Keratinocyte (primary cell): ENCODE measurements around the gene BAHD1.

Experiments
- EZH2 ChIP-seq: IDR thresholded peaks from one replicate; pipeline ENCODE4 v1.6.1; 2012; ENCODE audit warnings: inconsistent platforms, mild to moderate bottlenecking, low read length, moderate library complexity
- TF ChIP-seq, protein P1 (sequence below), 3 experiments: IDR thresholded peaks in 1 of 3; conservative IDR thresholded peaks in 1 of 3; optimal IDR thresholded peaks in 1 of 3; 2 replicates in 2 of 3; 3 replicates in 1 of 3; pipeline versions ENCODE3 to v1.5.1; 2011; ENCODE audit warnings: low read length in 3 of 3, mild to moderate bottlenecking in 3 of 3, moderate library complexity in 2 of 3, control low read depth in 1 of 3, inconsistent platforms in 1 of 3; ENCODE audit not compliant: insufficient read depth in 2 of 3; ENCODE audit errors: extremely low read depth in 1 of 3

DNA sequence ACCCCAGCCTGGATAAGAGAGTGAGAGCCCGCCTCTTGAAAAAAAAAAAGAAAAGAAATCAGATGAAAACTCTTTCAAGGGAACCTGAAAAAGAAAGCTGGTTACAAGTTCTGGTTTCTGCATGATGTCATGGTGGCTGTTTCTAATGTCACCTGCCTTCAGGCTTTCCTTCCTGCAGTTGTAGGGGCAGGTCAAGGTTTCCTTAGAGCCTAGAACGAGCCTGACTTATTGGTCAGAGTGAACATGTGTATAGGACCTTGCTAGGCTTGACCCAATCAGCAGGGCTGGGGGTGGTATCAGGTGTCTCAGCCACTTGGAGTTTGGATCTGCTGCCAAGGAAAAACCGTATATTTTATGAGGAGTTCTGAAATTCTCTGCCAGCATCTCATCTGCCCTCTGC, 31.4 kb upstream of the BAHD1 start:
- TF ChIP-seq, protein P1, sequence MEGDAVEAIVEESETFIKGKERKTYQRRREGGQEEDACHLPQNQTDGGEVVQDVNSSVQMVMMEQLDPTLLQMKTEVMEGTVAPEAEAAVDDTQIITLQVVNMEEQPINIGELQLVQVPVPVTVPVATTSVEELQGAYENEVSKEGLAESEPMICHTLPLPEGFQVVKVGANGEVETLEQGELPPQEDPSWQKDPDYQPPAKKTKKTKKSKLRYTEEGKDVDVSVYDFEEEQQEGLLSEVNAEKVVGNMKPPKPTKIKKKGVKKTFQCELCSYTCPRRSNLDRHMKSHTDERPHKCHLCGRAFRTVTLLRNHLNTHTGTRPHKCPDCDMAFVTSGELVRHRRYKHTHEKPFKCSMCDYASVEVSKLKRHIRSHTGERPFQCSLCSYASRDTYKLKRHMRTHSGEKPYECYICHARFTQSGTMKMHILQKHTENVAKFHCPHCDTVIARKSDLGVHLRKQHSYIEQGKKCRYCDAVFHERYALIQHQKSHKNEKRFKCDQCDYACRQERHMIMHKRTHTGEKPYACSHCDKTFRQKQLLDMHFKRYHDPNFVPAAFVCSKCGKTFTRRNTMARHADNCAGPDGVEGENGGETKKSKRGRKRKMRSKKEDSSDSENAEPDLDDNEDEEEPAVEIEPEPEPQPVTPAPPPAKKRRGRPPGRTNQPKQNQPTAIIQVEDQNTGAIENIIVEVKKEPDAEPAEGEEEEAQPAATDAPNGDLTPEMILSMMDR (optimal IDR thresholded peaks at IDR 0.05 in 1 of 3, IDR thresholded peaks at IDR 0.05 in 1 of 3, conservative IDR thresholded peaks at IDR 0.05 in 1 of 3; ENCODE audit: extremely low read depth in 1 of 3, insufficient read depth in 2 of 3, low read length in 3 of 3): no peak
- TF ChIP-seq EZH2: no peak
